ENCODE results near the gene MTRFR.

- TF ChIP-seq CTCF (IDR thresholded peaks at IDR 0.05; ENCODE audit: low read depth, low read length, missing input control) (no peak), EGR1 (IDR thresholded peaks at IDR 0.05; ENCODE audit: low read depth in 2 of 2) (no peak), FOXA2 (IDR thresholded peaks at IDR 0.05) (no peak), NR2F2 (IDR thresholded peaks at IDR 0.05) (no peak), SP1 (IDR thresholded peaks at IDR 0.05) (no peak), YY1 (IDR thresholded peaks at IDR 0.05) (no peak), JUND (IDR thresholded peaks at IDR 0.05) (no peak), FOXA1 (IDR thresholded peaks at IDR 0.05) (no peak), GABPA (IDR thresholded peaks at IDR 0.05 in 1 of 2, conservative IDR thresholded peaks at IDR 0.05 in 1 of 2) (no peak)
These were observed 36.6 kb downstream of the MTRFR start for GRCh38 chr12:123269896-123270213.
